ENCODE results near the gene ADRA2C. TPM values are rescaled to one million over a fixed set of nuclear protein-coding genes. Genes with fewer than 3 reads are reported as not detected.

The ADRA2C gene
- total RNA-seq, 1 experiment from 2014 or later = 2.4 TPM

DNA sequence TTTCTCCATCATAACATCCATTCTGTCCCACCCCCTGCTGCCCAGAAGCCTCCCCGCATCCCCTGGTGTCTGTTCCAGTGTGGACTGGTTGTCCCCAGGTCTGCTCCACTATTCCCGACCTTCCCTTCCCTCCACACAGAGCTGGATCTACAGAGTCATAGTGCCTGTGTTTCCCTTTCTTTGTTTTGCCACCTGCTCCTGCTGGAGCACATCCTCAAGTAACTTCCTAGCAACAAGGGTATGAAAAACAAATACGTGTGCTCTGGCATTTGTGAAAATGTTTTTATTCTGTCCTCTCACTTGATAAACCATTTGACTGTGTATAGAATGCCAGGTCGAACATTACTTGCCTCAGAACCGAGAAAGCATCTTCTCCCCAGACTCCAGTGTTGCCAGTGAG lies 29.9 kb upstream of the ADRA2C start:
- intact Hi-C loops (cut with micrococcal nuclease; ENCODE audit: unreplicated experiment) = no loop called here
- no peak for TF ChIP-seq CTCF (IDR thresholded peaks at IDR 0.05; ENCODE audit: unreplicated experiment)
- CTCF ChIA-PET = no interaction called here
- DNase-seq = no peak
- BruUV-seq (replicated peaks) = no TSS peak
- H3K36me3 Mint-ChIP-seq (ENCODE audit: insufficient read depth, unreplicated experiment) = no peaks in the 10 kb centered on the region
- H3K27ac Mint-ChIP-seq (ENCODE audit: unreplicated experiment) = no peak overlapping the region
- H3K4me1 Mint-ChIP-seq (ENCODE audit: low read depth, unreplicated experiment) = no peaks in the 10 kb centered on the region
- no peak overlapping the region for H3K4me3 Mint-ChIP-seq (ENCODE audit: low read depth, unreplicated experiment)
- H3K27me3 Mint-ChIP-seq (ENCODE audit: unreplicated experiment) = peaks cover 74% of the 10 kb centered on the region
- H3K9me3 Mint-ChIP-seq (ENCODE audit: low read depth, unreplicated experiment) = no peaks in the 10 kb centered on the region

DNA sequence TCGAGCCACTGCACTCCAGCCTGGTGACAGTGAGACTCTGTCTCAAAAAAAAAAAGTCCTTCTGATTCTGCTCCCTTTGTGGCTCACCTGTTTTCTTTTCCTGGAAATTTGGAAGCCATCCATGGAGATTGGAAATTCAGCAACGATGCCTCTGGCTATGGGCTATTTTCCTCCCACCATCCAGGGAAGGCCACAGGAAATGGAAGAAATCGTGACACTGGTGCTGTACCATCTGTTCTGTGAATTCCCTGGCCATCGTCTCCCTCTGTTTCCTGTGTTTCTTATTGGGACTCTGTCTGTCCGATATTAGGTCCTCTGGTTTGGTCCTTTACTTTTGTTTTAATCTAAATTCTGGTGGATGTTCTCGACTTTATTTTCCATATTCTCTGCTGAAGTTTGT lies 29.4 kb upstream of the ADRA2C start:
- CTCF ChIA-PET = no interaction called here
- BruUV-seq (replicated peaks) = no TSS peak
- H3K27ac Mint-ChIP-seq (ENCODE audit: unreplicated experiment) = no peak overlapping the region
- no peak for DNase-seq
- H3K36me3 Mint-ChIP-seq (ENCODE audit: insufficient read depth, unreplicated experiment) = no peaks in the 10 kb centered on the region
- TF ChIP-seq CTCF (IDR thresholded peaks at IDR 0.05; ENCODE audit: unreplicated experiment) = no peak
- peaks cover 79% of the 10 kb centered on the region for H3K27me3 Mint-ChIP-seq (ENCODE audit: unreplicated experiment)
- no peaks in the 10 kb centered on the region for H3K4me1 Mint-ChIP-seq (ENCODE audit: low read depth, unreplicated experiment)
- no peak overlapping the region for H3K4me3 Mint-ChIP-seq (ENCODE audit: low read depth, unreplicated experiment)
- H3K9me3 Mint-ChIP-seq (ENCODE audit: low read depth, unreplicated experiment) = no peaks in the 10 kb centered on the region
- intact Hi-C loops (cut with micrococcal nuclease; ENCODE audit: unreplicated experiment) = no loop called here

- CTCF ChIA-PET = no interaction called here
- Mint-ChIP-seq H3K27ac (ENCODE audit: unreplicated experiment) (no peak overlapping the region), H3K9me3 (ENCODE audit: low read depth, unreplicated experiment) (no peaks in the 10 kb centered on the region), H3K4me3 (ENCODE audit: low read depth, unreplicated experiment) (no peak overlapping the region), H3K27me3 (ENCODE audit: unreplicated experiment) (peaks cover 78% of the 10 kb centered on the region), H3K4me1 (ENCODE audit: low read depth, unreplicated experiment) (no peaks in the 10 kb centered on the region), H3K36me3 (ENCODE audit: insufficient read depth, unreplicated experiment) (no peaks in the 10 kb centered on the region)
- DNase-seq = no peak
- intact Hi-C loops (cut with micrococcal nuclease; ENCODE audit: unreplicated experiment) = no loop called here
- TF ChIP-seq CTCF (IDR thresholded peaks at IDR 0.05; ENCODE audit: unreplicated experiment) = no peak
- no TSS peak for BruUV-seq (replicated peaks)
These were observed 26.6 kb upstream of the ADRA2C start for GRCh38 chr4:3739577-3739976.

DNA sequence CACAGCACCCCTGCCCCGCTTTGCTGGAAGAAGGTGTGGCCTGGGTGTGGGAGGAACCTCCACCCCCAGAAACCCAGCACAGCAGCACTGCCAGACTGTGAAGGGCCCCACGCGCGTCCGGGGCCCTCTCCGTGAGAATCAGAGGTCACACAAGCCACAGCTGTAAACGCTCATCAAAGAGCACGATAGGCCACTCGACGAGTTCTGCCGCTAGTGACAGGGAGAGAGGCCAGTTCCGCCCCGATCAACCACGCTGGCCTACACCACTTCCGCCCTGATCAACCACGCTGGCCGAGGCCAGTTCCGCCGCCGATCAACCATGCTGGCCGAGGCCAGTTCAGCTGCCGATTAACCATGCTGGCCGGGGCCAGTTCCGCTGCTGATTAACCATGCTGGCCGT lies 25.9 kb upstream of the ADRA2C start:
- Mint-ChIP-seq H3K9me3 (ENCODE audit: low read depth, unreplicated experiment) (no peaks in the 10 kb centered on the region), H3K36me3 (ENCODE audit: insufficient read depth, unreplicated experiment) (no peaks in the 10 kb centered on the region), H3K4me1 (ENCODE audit: low read depth, unreplicated experiment) (no peaks in the 10 kb centered on the region), H3K27ac (ENCODE audit: unreplicated experiment) (no peak overlapping the region), H3K27me3 (ENCODE audit: unreplicated experiment) (peaks cover 72% of the 10 kb centered on the region), H3K4me3 (ENCODE audit: low read depth, unreplicated experiment) (no peak overlapping the region)
- intact Hi-C loops (cut with micrococcal nuclease; ENCODE audit: unreplicated experiment) = no loop called here
- CTCF ChIA-PET = no interaction called here
- no peak for DNase-seq
- no peak for TF ChIP-seq CTCF (IDR thresholded peaks at IDR 0.05; ENCODE audit: unreplicated experiment)
- BruUV-seq (replicated peaks) = no TSS peak

All from Calu3 (cell line).